ENCODE results near the gene RNF150. TPM values are rescaled to one million over a fixed set of nuclear protein-coding genes. Genes with fewer than 3 reads are reported as not detected.

The RNF150 gene
- total and polyA plus RNA-seq, 8 donors, result 1.9 to 15.2 (median 14.1) TPM

- Histone ChIP-seq H3K27me3 (no peaks in the 10 kb centered on the region), H3K4me1 (no peaks in the 10 kb centered on the region), H3K27ac (no peak overlapping the region), H3K36me3 (no peaks in the 10 kb centered on the region), H3K9me3 (no peaks in the 10 kb centered on the region), H3K4me3 (no peak overlapping the region)
- intact Hi-C loops (cut with DNase I), result no loop called here
- DNase-seq (no peak), ATAC-seq (no peak)
- TF ChIP-seq CTCF (IDR thresholded peaks at IDR 0.05), result no peak
Measured at GRCh38 chr4:140937866-140938265, 195.4 kb downstream of the RNF150 start.

- no peaks in the 10 kb centered on the region for H3K27me3 ChIP-seq
- H3K27ac ChIP-seq, result no peak overlapping the region
Measured at GRCh38 chr4:140935254-140935653, 198.0 kb downstream of the RNF150 start.

GRCh38 chr4:140932501-140933045 is 200.7 kb downstream of the RNF150 start:
- DNase-seq, result no peak
- no peaks in the 10 kb centered on the region for H3K36me3 ChIP-seq
- TF ChIP-seq CTCF (IDR thresholded peaks at IDR 0.05), result no peak
- no peaks in the 10 kb centered on the region for H3K9me3 ChIP-seq
- no peak for ATAC-seq
- no peaks in the 10 kb centered on the region for H3K4me1 ChIP-seq
- H3K4me3 ChIP-seq, result no peak overlapping the region
- no peak overlapping the region for H3K27ac ChIP-seq
- intact Hi-C loops (cut with DNase I), result no loop called here
- H3K27me3 ChIP-seq, result no peaks in the 10 kb centered on the region

More at GRCh38 chr4:140935254-140935653, 198.0 kb downstream of the RNF150 start:
- no peak for TF ChIP-seq CTCF (IDR thresholded peaks at IDR 0.05)
- Histone ChIP-seq H3K4me3 (no peak overlapping the region), H3K4me1 (no peaks in the 10 kb centered on the region), H3K9me3 (no peaks in the 10 kb centered on the region), H3K36me3 (no peaks in the 10 kb centered on the region)
- DNase-seq (peak in 2 of 4 donors; percentile 74 to 75), ATAC-seq (no peak)
- intact Hi-C loops (cut with DNase I), result no loop called here

- DNase-seq (no peak), ATAC-seq (no peak)
- Histone ChIP-seq H3K4me1 (no peaks in the 10 kb centered on the region), H3K9me3 (no peaks in the 10 kb centered on the region), H3K27ac (no peak overlapping the region), H3K27me3 (no peaks in the 10 kb centered on the region), H3K36me3 (no peaks in the 10 kb centered on the region), H3K4me3 (no peak overlapping the region)
- intact Hi-C loops (cut with DNase I), result no loop called here
- no peak for TF ChIP-seq CTCF (IDR thresholded peaks at IDR 0.05)
Measured at GRCh38 chr4:140931911-140932310, 201.4 kb downstream of the RNF150 start.

GRCh38 chr4:140930557-140930956 is 202.7 kb downstream of the RNF150 start:
- no peak overlapping the region for H3K4me3 ChIP-seq

More at GRCh38 chr4:140930557-140930956, 202.7 kb downstream of the RNF150 start:
- H3K27me3 ChIP-seq, result no peaks in the 10 kb centered on the region
- intact Hi-C loops (cut with DNase I), result no loop called here
- DNase-seq, result no peak
- no peak for TF ChIP-seq CTCF (IDR thresholded peaks at IDR 0.05)
- no peaks in the 10 kb centered on the region for H3K9me3 ChIP-seq
- H3K27ac ChIP-seq, result no peak overlapping the region
- ATAC-seq, result no peak
- no peaks in the 10 kb centered on the region for H3K4me1 ChIP-seq
- H3K36me3 ChIP-seq, result no peaks in the 10 kb centered on the region
